Measurements from ENCODE around the gene ATAD1. TPM values are rescaled to one million over a fixed set of nuclear protein-coding genes. Genes with fewer than 3 reads are reported as not detected.

The ATAD1 gene
- total RNA-seq, 4 donors from 2014 or later = 34.2 to 43.2 (median 38.5) TPM

GRCh38 chr10:87702260-87702972 lies 115.6 kb downstream of the ATAD1 start:
- H3K4me3 ChIP-seq (ENCODE audit: low read depth, poor library complexity, severe bottlenecking) = no peak overlapping the region
- WGBS, 2 donors = 78 to 80% methylated on average over 9 of the region's 9 CpGs
- intact Hi-C loops (cut with DNase I; ENCODE audit: low total_unique reads) = no loop called here
- TF ChIP-seq CTCF (IDR thresholded peaks at IDR 0.05) = no peak
- no peak for TF ChIP-seq POLR2A (IDR thresholded peaks at IDR 0.05)
- DNase-seq (ENCODE audit: low spot score in 2 of 2) = no peak

Other genes starting within 250 kb of the ATAD1 start
- 1 to 10 TPM; 2.2 to 5.1 (median 4.5) TPM for gene PAPSS2, start 158.3 kb downstream of the ATAD1 start, total RNA-seq
- gene KLLN, start 45.3 kb upstream of the ATAD1 start, total RNA-seq = under 1 TPM; 0.04 to 0.95 (median 0.40) TPM
- 10 to 100 TPM; 54.8 to 87.4 (median 68.8) TPM for gene PTEN, start 45.4 kb upstream of the ATAD1 start, total RNA-seq